ENCODE measurements around the gene KCNQ4.

Gene KCNQ4

DNA sequence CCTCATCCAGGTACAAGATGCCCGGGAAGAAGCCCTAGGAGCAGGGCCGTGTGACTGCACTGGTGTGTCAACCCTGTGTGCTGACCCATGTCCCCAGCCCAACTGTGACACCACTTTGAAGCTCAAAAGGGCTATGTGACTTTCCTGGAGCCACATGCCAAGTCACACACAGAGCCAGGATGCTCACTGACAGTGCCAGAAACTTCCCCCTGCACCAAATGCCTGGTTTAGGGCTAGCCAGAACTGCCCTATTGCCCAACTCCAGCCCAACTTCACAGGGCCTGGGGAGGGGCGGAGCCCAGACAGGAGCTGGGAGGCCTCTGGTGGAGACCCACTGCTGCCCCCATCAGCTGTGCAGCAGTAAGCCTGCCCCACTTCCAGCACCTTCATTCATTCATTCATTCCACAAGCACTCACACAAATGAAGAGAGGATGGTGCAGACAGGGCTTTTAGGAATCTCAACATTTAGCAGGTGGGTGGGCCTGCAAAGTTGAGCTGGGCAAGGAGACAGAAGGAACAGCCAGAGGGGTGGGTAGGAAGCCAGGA lies 36.7 kb downstream of the KCNQ4 start:
- no peak overlapping the region for H3K4me3 ChIP-seq (replicated peaks in 1 of 2; ENCODE audit: low read depth in 2 of 2, low read length in 2 of 2)
- TF ChIP-seq, protein P1, sequence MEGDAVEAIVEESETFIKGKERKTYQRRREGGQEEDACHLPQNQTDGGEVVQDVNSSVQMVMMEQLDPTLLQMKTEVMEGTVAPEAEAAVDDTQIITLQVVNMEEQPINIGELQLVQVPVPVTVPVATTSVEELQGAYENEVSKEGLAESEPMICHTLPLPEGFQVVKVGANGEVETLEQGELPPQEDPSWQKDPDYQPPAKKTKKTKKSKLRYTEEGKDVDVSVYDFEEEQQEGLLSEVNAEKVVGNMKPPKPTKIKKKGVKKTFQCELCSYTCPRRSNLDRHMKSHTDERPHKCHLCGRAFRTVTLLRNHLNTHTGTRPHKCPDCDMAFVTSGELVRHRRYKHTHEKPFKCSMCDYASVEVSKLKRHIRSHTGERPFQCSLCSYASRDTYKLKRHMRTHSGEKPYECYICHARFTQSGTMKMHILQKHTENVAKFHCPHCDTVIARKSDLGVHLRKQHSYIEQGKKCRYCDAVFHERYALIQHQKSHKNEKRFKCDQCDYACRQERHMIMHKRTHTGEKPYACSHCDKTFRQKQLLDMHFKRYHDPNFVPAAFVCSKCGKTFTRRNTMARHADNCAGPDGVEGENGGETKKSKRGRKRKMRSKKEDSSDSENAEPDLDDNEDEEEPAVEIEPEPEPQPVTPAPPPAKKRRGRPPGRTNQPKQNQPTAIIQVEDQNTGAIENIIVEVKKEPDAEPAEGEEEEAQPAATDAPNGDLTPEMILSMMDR (IDR thresholded peaks at IDR 0.05; ENCODE audit: low read depth, low read length): no peak
- peak in 1 of 2 donors; percentile 17 for DNase-seq (ENCODE audit: low read depth in 2 of 2)

DNA sequence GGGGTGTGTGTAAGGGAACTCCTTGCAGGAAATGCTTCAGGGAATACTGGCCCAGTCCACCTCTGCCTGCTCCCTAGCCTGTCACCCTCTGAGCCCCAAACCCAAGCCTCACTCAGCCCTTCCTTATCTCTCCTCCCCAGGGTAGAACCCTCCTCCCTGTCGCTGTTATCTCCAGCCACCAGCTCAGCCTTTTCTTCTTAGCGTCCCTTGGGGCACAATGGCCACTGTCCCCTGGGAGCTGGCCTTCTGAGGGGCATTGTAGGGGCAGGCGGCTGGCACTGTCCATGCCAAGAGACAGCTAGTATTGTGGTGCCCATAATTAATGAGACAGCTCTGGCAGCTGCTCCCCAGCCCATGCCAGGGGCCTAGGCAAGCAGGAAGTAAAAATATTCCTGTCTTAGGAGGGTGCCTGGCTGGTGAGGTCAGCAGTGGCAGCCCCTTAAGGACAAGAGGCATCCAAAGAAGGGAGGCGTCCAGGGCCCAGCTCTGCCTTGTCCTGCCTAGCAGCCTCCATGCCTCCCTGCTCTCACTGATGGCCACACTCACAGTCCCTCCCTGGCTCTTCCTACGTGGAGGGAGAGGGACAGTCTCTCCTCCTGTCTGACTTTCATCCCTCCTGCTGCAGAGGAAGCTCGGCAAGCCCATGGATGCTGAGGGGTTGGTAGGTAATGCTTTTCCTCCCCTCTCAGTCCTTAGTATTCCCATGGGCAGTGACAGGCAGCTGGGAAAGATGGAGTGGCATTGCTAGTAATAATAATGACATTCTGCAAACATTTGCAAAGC lies 37.5 kb downstream of the KCNQ4 start:
- DNase-seq (ENCODE audit: low read depth in 2 of 2): no peak
- H3K4me3 ChIP-seq (replicated peaks in 1 of 2; ENCODE audit: low read depth in 2 of 2, low read length in 2 of 2): no peak overlapping the region
- TF ChIP-seq, protein P1 (IDR thresholded peaks at IDR 0.05; ENCODE audit: low read depth, low read length): no peak

DNA sequence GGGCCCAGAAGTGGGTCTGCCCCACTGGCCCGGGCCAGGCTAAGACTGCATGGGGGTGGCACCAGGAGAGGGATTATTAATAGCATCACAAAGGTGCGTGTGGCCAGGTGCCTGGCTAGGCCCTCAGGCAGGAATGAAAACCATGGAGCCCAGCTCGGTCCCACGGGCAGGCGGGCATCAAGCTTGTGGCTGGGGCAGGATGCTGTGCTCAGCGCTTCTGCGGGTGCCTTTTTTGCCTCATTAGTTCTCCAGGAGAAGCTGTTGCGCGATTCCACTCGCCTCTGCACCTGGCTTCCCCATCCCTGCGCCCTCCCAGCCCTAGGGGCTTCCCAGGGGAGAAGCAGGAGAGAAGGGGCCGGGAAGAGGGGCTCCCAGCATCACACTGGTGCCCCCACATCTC lies 39.3 kb downstream of the KCNQ4 start:
- H3K4me3 ChIP-seq (replicated peaks in 1 of 2; ENCODE audit: low read depth in 2 of 2, low read length in 2 of 2): no peak overlapping the region
- TF ChIP-seq, protein P1 (IDR thresholded peaks at IDR 0.05; ENCODE audit: low read depth, low read length): no peak
- no peak for DNase-seq (ENCODE audit: low read depth in 2 of 2)

DNA sequence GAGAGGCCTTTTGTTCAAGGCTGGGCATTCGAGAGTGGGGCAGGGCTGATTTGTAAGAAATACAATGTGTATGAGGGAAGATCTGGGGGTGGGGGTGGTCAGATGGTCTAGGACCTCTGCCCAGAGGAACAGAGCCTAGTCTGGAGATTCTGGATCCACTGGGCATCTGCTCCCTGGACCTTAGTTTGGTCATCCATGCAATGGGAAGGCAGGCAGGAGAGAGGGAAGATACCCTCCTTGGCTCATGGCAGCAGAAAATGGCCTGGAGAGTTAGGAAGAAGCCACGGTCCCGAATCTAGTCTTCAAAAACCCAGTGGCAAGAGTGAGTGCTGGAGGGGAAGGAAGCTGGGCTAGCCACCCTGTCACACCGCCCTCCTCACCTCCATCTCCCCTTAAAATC lies 39.8 kb downstream of the KCNQ4 start:
- TF ChIP-seq, protein P1 (IDR thresholded peaks at IDR 0.05; ENCODE audit: low read depth, low read length): no peak
- H3K4me3 ChIP-seq (replicated peaks in 1 of 2; ENCODE audit: low read depth in 2 of 2, low read length in 2 of 2): no peak overlapping the region
- DNase-seq (ENCODE audit: low read depth in 2 of 2): no peak

DNA sequence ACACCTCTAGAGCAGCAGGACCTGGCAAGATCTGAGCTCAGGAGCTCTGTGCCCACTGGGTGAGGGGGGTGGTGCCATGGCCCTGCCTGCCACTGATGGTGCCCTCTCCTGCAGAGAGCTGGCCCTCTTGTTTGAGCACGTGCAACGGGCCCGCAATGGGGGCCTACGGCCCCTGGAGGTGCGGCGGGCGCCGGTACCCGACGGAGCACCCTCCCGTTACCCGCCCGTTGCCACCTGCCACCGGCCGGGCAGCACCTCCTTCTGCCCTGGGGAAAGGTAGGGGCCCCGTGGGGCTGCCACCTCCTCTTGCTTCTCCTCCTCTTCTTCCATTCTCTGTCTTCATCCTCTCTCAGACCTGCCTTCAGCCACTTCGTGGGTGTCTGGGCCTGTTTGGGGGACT lies 40.4 kb downstream of the KCNQ4 start:
- TF ChIP-seq, protein P1 (IDR thresholded peaks at IDR 0.05; ENCODE audit: low read depth, low read length): no peak
- H3K4me3 ChIP-seq (replicated peaks in 1 of 2; ENCODE audit: low read depth in 2 of 2, low read length in 2 of 2): no peak overlapping the region
- DNase-seq (ENCODE audit: low read depth in 2 of 2): no peak

DNA sequence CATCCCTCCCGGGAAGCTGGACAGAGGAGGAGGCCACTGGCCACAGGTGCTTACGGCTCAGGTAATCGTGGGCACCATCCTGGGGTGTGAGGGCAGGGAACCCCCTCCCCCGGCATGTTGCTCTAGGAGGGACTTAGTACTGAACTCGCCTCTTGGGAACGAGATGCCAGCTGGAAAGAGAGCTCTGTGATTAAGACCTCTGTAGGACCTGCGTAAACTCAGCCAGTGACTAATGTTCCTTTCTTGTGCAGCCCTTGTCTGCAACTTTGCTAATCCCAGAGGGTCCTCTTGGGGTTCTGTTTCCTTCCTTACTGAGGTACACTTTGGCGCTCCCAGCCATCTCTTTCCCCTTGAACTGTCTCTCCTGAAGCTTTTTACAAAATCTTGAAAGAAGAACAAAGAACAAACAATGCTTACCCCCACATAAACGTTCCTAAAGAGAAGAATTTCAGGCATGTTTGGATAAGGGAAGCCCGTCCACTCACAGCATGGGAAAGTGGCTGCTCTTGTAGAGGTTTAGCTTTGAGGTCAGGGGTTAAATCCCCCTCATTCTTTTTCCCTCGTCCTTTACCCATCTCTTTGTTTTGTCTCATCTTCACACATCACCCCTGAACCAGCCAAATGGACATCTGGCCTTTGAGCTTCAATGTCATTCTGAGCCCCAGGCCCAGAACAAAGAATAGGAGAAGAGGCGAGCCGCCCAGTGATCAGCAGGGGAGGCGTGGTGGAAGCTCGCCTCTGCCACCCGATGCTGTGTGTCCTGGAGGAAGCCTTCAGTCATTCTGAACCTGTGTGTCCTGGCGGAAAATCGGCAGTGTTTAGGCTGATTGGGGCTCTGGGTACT lies 41.2 kb downstream of the KCNQ4 start:
- TF ChIP-seq, protein P1 (IDR thresholded peaks at IDR 0.05; ENCODE audit: low read depth, low read length): no peak
- H3K4me3 ChIP-seq (replicated peaks in 1 of 2; ENCODE audit: low read depth in 2 of 2, low read length in 2 of 2): no peak overlapping the region
- DNase-seq (ENCODE audit: low read depth in 2 of 2): peak; percentile 57 to 84

All from cardiac fibroblast (primary cell).